GM21717 (cell line): Measurements from ENCODE around the gene IFIT1.

Experiments
- ATAC-seq: cut with Tn5 transposase; IDR thresholded peaks from one replicate; pipeline ENCODE4 v1.9.1; 2021; ENCODE audit warnings: mild to moderate bottlenecking, moderate library complexity; ENCODE audit not compliant: unreplicated experiment

Gene IFIT1, protein sequence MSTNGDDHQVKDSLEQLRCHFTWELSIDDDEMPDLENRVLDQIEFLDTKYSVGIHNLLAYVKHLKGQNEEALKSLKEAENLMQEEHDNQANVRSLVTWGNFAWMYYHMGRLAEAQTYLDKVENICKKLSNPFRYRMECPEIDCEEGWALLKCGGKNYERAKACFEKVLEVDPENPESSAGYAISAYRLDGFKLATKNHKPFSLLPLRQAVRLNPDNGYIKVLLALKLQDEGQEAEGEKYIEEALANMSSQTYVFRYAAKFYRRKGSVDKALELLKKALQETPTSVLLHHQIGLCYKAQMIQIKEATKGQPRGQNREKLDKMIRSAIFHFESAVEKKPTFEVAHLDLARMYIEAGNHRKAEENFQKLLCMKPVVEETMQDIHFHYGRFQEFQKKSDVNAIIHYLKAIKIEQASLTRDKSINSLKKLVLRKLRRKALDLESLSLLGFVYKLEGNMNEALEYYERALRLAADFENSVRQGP

GRCh38 chr10:89391907-89392756 is at the start of gene IFIT1:
Gene IFIT1 (plus strand): TSS chr10:89392623. CDS start chr10:89392713, 90 bp downstream.
- ATAC-seq, result peak; percentile 84

DNA sequence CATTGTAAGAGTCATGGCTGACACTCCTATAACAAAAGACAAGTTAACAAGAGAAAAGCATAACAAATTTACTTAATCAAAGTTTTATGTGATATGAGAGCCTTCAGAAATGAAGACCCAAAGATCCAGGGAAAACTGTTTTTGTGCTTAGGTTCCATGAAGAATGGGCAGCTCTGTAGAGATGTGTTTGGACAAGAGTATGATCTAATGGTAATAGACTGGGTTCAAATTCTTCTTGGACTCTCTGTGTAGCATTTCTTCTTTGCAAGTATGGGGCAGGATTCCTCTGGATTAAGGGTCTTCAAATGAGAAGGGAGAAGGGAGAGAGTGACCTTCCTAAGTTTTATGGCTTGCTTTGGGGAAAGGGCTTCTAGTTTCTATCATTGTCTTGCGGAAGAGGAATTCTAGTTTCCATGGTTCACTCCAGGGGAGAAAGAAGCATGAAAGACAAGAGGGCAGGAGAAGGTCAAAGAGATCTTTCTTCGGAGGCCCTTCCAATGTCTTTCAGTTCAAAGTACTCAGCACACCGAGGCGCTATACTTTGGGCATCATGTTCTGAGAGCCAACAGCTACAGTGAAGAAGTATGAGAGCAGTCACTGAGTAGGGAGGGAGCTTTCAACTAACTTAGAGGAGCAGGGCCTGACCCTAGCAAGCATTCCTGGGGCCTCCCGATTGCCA is 49.2 kb upstream of the IFIT1 start:
- ATAC-seq, result no peak

DNA sequence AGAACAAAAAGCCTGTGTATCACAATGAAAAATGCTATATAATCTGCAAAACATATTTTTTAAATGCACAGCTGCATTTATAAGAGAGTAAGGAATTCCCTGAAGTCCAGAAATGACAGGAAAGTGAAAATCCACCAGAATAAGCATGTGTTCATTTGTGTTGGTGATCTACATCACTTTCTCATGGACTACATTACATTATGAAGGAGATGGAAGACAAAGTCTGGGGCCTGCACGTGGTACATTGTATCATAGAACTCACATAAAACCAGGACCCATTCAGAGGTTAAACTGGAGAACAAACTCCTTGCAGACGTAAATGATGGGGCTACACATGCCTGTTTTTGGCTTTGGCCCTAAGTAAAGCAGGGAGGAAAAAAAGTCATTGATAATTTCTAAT is 48.3 kb upstream of the IFIT1 start:
- ATAC-seq, result no peak

- no peak for ATAC-seq
Observed at GRCh38 chr10:89345367-89346000, 46.9 kb upstream of the IFIT1 start.

DNA sequence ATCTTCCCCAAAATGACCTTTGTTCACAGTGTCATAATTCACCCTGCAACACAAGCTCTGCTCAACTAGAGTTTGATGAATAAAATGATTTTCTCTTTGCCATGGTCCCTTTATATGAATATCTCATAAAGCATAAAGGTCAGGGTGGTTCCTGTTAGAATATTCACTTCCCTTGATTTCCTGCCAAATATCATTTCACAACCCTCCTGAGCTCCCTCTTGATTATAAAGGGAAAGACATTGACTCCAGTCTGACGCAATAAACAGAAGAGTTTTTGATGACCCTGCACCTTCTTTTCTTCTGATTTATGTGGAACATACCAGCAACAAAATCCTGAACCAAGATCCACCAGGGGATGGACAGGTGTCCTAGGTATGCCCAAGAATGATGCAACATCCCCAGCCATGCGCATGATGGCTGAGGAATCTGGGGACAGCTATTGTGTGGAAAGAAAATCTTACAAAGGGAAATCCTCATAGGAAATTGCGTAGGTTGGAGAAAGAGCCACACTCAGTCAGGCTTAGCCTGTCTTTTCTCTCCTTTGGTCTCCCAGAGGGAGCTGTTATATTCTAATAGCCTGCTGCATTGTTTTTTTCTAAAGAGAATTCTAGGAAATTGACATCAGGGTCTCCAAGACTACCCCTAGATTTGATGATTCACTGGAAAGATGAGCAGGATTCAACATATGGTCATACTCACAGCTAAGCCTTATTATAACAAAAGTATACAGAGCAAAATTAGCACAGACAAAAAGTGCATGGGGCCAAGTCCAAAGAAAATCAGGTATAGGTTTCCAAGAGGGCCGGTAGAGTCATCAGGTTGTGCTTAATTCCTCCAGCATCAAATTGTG is 45.8 kb upstream of the IFIT1 start:
- ATAC-seq, result no peak

DNA sequence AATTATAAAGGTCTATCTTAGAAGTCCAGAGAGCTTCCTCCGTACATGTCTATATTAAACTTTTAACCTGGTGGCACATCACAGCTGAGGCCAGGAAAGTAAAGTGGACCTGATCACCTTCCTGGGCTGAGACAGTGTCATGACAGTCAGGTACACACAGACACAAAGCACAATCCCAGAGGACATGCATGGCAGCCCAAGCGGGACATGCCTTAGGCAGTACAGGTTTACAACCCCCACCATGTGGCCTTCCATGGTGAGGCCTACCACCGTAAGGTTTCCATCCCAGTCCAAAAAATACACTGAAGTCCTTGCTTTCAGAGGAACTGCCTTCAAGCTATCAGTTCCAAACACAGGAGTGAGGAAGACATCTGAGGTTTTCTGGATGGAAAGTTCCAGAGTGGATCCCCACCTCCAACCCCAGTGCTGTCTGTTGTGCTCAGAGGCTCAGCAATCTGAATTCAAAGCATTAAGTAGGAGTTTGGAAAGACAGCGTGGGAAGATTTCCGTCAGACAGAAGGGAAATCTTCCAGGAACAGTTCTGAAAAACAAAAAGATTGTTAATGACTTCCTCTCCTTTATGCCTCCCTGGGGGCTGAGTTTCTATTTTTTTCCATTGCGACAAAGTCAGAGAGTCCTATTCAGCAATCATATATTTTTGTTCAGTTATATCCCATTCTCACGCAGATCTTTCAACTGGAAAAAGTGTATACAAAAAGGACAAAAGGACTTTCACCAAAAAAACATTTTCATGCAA is 44.5 kb upstream of the IFIT1 start:
- no peak for ATAC-seq

- ATAC-seq, result no peak
Observed at GRCh38 chr10:89348481-89348880, 43.9 kb upstream of the IFIT1 start.

- ATAC-seq, result no peak
Observed at GRCh38 chr10:89348975-89349374, 43.4 kb upstream of the IFIT1 start.

DNA sequence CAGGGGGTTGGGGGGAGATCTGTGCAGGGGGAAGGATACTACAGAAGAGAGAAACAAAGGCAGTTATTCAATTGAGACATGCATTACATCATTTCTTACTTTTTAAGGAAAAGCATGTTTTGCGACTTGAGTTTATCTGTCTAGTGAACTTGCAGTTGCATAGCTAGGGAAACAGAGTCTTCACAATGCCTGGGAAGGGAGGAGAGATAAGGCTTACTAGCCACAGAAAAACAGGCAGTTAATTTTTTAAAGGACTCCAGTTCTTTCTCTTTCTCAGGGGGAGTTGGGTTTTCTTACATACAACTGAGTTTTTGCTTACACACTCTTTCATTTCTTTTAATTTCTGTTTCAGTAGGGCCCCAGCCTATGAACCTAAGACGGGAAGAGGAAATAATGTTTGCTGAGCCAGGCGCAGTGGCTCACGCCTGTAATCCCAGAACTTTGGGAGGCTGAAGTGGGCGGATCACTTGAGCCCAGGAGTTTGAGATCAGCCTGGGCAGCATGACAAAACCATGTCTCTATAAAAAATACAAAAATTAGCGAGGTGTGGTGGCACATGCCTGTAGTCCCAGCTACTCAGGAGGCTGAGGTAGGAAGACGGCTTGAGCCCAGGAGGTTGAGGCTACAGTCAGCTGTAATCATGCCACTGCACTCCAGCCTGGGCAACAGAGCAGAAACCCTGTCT is 41.6 kb upstream of the IFIT1 start:
- ATAC-seq, result peak; percentile 38

DNA sequence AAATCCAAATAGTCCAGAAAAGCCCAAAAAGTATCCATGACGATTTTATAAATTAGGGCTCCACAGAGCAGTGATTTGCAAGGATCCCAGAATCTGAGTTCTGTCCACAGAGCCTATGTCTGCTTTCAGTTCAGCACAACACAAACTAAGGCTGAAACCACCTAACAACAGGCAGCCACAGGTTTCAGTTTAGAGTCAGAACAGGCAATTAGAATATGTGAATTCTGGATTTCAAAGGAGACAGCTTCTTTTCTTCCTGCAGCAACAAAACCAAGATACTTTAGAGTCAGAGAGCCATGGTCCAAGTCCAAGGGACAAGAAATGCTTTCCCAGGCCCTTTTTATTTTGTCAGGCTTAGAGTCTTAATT is 41.0 kb upstream of the IFIT1 start:
- ATAC-seq, result peak; percentile 90

- ATAC-seq, result no peak
Observed at GRCh38 chr10:89351780-89352597, 40.4 kb upstream of the IFIT1 start.

DNA sequence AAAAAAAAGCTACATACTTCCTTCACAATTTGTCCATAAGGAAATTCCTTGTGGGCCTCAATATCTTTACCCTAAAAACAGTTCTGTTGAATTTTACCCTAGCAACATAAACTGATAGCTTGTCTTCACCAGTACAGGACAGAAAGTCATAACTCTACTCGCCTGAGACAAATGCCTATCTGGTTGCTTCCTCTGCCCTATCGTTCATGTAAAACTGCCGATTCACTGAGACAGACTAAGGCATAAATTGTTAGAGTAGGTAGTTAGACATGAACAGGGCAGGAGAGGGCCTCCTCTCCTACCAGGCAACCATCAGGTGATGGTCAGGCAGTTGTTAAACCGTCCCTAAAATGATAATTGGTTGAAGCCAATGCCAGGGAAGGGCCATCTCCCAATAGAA is 39.6 kb upstream of the IFIT1 start:
- no peak for ATAC-seq

DNA sequence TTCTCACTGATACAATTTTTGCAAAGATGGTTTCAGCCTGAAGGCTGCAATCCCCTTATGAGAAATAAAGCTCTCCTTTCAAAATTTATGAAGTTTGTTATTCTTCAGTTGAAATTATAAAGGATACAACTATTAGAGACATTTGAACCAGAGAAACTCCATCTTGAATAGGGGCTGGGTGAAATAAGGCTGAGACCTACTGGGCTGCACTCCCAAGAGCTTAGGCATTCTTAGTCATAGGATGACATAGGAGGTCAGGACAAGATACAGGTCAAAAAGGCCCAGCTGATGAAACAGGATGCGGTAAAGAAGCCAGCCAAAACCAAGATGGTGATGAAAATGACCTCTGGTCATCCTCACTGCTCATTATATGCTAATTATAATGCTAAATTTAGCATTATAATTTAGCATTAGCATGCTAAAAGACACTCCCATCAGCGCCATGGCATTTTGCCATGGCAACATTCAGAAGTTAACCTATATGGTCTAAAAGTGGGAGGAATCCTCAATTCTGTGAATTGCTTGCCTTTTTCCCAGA is 37.0 kb upstream of the IFIT1 start:
- no peak for ATAC-seq

- no peak for ATAC-seq
Observed at GRCh38 chr10:89357096-89357495, 35.3 kb upstream of the IFIT1 start.

- no peak for ATAC-seq
Observed at GRCh38 chr10:89357975-89358374, 34.4 kb upstream of the IFIT1 start.

- no peak for ATAC-seq
Observed at GRCh38 chr10:89360157-89360556, 32.3 kb upstream of the IFIT1 start.

- ATAC-seq, result no peak
Observed at GRCh38 chr10:89362929-89363328, 29.5 kb upstream of the IFIT1 start.
